ENCODE results near the gene UBLCP1. TPM values are rescaled to one million over a fixed set of nuclear protein-coding genes. Genes with fewer than 3 reads are reported as not detected.

UBLCP1 gene
- total and polyA plus RNA-seq, 2 of the 8 experiments (the other 6 are each of a cell fraction or from before 2014, with no cell fraction given) = 13.0 to 40.9 TPM

DNA sequence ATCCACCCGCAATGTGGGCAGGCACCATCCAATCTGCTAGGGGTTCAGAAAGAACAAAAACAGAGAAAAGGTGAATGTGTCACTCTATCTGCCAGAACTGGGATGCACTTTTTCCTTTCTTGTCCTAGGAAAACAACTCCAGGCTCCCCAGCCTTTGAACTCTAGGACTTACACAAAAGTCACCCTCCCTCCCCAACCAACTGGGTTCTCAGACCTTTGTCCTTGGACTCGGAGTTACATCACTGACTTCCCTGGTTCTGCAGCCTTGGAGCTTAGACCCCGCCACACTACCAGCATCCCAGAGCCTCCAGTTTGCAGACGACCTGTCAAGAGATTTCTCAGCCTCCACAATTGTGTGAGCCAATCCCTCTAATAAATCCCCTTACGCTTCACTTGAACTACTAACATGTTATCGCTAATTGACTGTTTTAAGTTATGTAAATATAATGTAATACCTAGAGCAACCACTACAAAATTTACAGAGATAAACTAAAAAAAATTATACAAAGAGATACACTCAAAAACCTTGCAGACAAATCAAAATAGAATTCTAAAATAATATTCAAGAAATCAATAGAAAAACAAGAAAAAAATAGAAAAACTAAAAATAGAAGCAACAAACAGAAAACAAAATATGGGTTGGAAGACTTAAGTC lies 5.3 kb upstream of the UBLCP1 start (continued):
- TF ChIP-seq KDM1A (IDR thresholded peaks at IDR 0.05; ENCODE audit: borderline replicate concordance, low read length) (no peak), RFX5 (IDR thresholded peaks at IDR 0.05; ENCODE audit: borderline replicate concordance, low read depth, low read length) (no peak), CBX5 (IDR thresholded peaks at IDR 0.05; ENCODE audit: low read depth, low read length) (no peak)
- TF ChIP-seq, protein P1, sequence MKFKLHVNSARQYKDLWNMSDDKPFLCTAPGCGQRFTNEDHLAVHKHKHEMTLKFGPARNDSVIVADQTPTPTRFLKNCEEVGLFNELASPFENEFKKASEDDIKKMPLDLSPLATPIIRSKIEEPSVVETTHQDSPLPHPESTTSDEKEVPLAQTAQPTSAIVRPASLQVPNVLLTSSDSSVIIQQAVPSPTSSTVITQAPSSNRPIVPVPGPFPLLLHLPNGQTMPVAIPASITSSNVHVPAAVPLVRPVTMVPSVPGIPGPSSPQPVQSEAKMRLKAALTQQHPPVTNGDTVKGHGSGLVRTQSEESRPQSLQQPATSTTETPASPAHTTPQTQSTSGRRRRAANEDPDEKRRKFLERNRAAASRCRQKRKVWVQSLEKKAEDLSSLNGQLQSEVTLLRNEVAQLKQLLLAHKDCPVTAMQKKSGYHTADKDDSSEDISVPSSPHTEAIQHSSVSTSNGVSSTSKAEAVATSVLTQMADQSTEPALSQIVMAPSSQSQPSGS (IDR thresholded peaks at IDR 0.05; ENCODE audit: low read length) = no peak

Measured in H1 (cell line).